T-helper 2 cell treated with Interferon-gamma antibody and Interleukin-4, amounts not matched to agents 5 μg/mL and 100 μg/mL, for 36 hours (primary cell): ENCODE measurements around the gene RNF6.
"Not testable (repeated sequence)": the region's sequence is repeated elsewhere in the genome, so short reads cannot be mapped to it uniquely, and the experiment has no call there.

Source experiments
- DNase-seq: peaks from one replicate; pipeline ENCODE4 v3.0.0; 2021; ENCODE audit warnings: low spot score
- H3K27ac Mint-ChIP-seq: one replicate; pipeline ENCODE4 v1.8.0; 2021; ENCODE audit warnings: mild to moderate bottlenecking, mixed read lengths
- H3K27me3 Mint-ChIP-seq: one replicate; pipeline ENCODE4 v1.8.0; 2021; ENCODE audit warnings: low read depth, mixed read lengths
- H3K36me3 Mint-ChIP-seq: one replicate; pipeline ENCODE4 v1.8.0; 2021; ENCODE audit warnings: low read depth, mixed read lengths
- H3K4me1 Mint-ChIP-seq: one replicate; pipeline ENCODE4 v1.8.0; 2021; ENCODE audit warnings: low read depth, mixed read lengths
- H3K4me3 Mint-ChIP-seq: one replicate; pipeline ENCODE4 v1.8.0; 2022; ENCODE audit warnings: mild to moderate bottlenecking, moderate library complexity, mixed read lengths
- H3K9me3 Mint-ChIP-seq: one replicate; pipeline ENCODE4 v1.8.0; 2021; ENCODE audit warnings: mixed read lengths

RNF6 gene

GRCh38 chr13:26221721-26222519 lies at the start of gene RNF6:
Gene RNF6 (minus strand): TSS chr13:26222314. CDS start chr13:26219649, 2,665 bp downstream.
- peak within 1 kb of the TSS; percentile 99 for H3K4me3 Mint-ChIP-seq
- peak; percentile 87 for DNase-seq
- H3K27me3 Mint-ChIP-seq, result peaks cover 3% of the 10 kb centered on the region
- peaks cover 33% of the 10 kb centered on the region for H3K4me1 Mint-ChIP-seq
- peaks cover 29% of the 10 kb centered on the region for H3K36me3 Mint-ChIP-seq
- H3K27ac Mint-ChIP-seq, result peak within 1 kb of the TSS; percentile 100
- H3K9me3 Mint-ChIP-seq, result no peaks in the 10 kb centered on the region

- Mint-ChIP-seq H3K36me3 (no peaks in the 10 kb centered on the region), H3K27ac (no peak overlapping the region)
Observed at GRCh38 chr13:26270707-26271106, 48.6 kb upstream of the RNF6 start.

DNA sequence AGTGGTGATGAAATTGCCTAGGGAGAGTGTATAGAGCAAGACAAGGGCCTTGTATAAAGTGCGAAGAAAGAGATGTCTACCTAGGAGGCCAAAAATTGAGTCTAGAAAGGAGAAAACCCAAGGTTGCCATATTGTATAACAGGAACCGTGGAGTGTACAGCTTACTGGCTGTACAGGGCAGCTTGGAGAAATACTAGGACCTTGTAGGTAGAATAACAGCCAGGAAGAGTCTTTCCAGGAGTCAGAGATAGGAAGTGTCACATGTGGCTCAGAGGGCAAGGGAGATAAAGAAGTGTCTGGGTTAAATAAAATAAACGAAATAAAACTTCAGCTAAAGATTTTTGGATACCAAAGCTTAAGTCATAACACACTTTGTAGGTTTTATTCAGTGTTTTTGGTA lies 44.2 kb upstream of the RNF6 start:
- Mint-ChIP-seq H3K4me3 (no peak overlapping the region), H3K36me3 (peaks cover 1% of the 10 kb centered on the region), H3K27ac (no peak overlapping the region), H3K27me3 (no peaks in the 10 kb centered on the region), H3K4me1 (no peaks in the 10 kb centered on the region), H3K9me3 (no peaks in the 10 kb centered on the region)
- DNase-seq, result no peak

More at GRCh38 chr13:26270707-26271106, 48.6 kb upstream of the RNF6 start:
- no peak overlapping the region for H3K4me3 Mint-ChIP-seq
- no peaks in the 10 kb centered on the region for H3K27me3 Mint-ChIP-seq
- no peaks in the 10 kb centered on the region for H3K4me1 Mint-ChIP-seq
- DNase-seq, result no peak
- no peaks in the 10 kb centered on the region for H3K9me3 Mint-ChIP-seq

DNA sequence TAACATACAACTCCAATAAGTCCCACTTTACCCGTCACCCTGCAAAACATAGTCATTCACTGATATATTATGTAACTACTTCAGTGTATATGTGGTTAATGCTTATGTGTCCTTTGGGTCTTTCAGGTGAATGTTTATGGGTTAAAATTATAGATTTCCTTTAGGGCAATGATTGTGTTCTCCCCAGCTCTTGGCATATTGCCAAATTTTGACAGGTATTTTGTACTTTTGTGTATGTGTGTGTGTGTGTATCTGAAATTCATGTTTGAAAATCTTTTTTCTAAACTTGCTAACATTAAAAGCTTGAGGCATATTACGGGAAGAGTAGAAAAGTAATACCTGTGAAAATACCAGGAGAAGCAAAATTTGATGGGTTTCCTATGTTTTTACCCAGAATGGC lies 40.0 kb upstream of the RNF6 start:
- no peak overlapping the region for H3K4me3 Mint-ChIP-seq
- H3K4me1 Mint-ChIP-seq, result peaks cover 4% of the 10 kb centered on the region
- peaks cover 1% of the 10 kb centered on the region for H3K36me3 Mint-ChIP-seq
- no peaks in the 10 kb centered on the region for H3K27me3 Mint-ChIP-seq
- no peaks in the 10 kb centered on the region for H3K9me3 Mint-ChIP-seq
- no peak for DNase-seq
- H3K27ac Mint-ChIP-seq, result no peak overlapping the region

GRCh38 chr13:26259634-26260033 lies 37.5 kb upstream of the RNF6 start:
- no peak for DNase-seq
- Mint-ChIP-seq H3K36me3 (peaks cover 1% of the 10 kb centered on the region), H3K4me3 (no peak overlapping the region), H3K4me1 (peaks cover 19% of the 10 kb centered on the region), H3K9me3 (no peaks in the 10 kb centered on the region), H3K27ac (no peak overlapping the region), H3K27me3 (no peaks in the 10 kb centered on the region)

GRCh38 chr13:26257049-26257448 lies 34.9 kb upstream of the RNF6 start:
- Mint-ChIP-seq H3K4me1 (peaks cover 23% of the 10 kb centered on the region), H3K9me3 (no peaks in the 10 kb centered on the region), H3K36me3 (no peaks in the 10 kb centered on the region), H3K4me3 (no peak overlapping the region), H3K27ac (no peak overlapping the region), H3K27me3 (no peaks in the 10 kb centered on the region)
- DNase-seq, result no peak

DNA sequence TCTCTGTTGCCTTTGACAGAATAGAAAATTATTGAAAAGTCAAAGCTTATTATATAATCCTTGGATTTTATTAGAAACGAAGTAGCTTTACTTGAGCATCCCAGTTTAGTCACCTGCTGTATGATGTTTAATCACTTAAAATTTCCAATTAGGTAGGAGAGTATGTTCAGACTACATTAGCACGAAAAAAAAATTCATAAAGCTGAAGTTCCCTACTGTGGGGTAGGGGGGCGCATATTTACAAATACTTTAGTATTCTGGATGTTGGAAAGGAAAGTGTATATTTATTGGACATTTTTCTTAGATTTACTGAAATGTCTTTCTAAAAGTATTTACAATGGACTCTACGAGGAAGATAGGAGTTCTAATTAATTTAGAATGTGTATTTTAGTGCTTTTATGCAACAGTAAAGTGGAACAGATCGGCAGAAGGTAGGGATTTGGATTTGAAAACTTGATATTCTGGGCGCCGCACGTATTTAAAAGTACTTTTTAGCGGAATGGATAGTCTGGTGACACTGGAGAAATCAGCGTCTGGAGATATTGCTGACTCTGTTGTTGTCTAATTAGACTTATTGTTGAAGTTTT lies 33.7 kb upstream of the RNF6 start:
- H3K27me3 Mint-ChIP-seq, result no peaks in the 10 kb centered on the region
- no peak for DNase-seq
- peak overlapping the region; percentile 93 for H3K4me3 Mint-ChIP-seq
- peaks cover 23% of the 10 kb centered on the region for H3K4me1 Mint-ChIP-seq
- no peaks in the 10 kb centered on the region for H3K36me3 Mint-ChIP-seq
- no peaks in the 10 kb centered on the region for H3K9me3 Mint-ChIP-seq
- no peak overlapping the region for H3K27ac Mint-ChIP-seq

GRCh38 chr13:26255115-26255514 lies 33.0 kb upstream of the RNF6 start:
- peak overlapping the region; percentile 50 for H3K27ac Mint-ChIP-seq
- H3K27me3 Mint-ChIP-seq, result no peaks in the 10 kb centered on the region
- DNase-seq, result no peak
- H3K36me3 Mint-ChIP-seq, result no peaks in the 10 kb centered on the region
- H3K4me3 Mint-ChIP-seq, result peak overlapping the region; percentile 93
- no peaks in the 10 kb centered on the region for H3K9me3 Mint-ChIP-seq
- peaks cover 22% of the 10 kb centered on the region for H3K4me1 Mint-ChIP-seq

- no peaks in the 10 kb centered on the region for H3K36me3 Mint-ChIP-seq
- DNase-seq, result peak; percentile 48
- H3K4me3 Mint-ChIP-seq, result peak overlapping the region; percentile 93
- H3K4me1 Mint-ChIP-seq, result peaks cover 21% of the 10 kb centered on the region
- H3K27ac Mint-ChIP-seq, result peak overlapping the region; percentile 50
- no peaks in the 10 kb centered on the region for H3K9me3 Mint-ChIP-seq
- H3K27me3 Mint-ChIP-seq, result no peaks in the 10 kb centered on the region
Observed at GRCh38 chr13:26254583-26255111, 32.5 kb upstream of the RNF6 start.

DNA sequence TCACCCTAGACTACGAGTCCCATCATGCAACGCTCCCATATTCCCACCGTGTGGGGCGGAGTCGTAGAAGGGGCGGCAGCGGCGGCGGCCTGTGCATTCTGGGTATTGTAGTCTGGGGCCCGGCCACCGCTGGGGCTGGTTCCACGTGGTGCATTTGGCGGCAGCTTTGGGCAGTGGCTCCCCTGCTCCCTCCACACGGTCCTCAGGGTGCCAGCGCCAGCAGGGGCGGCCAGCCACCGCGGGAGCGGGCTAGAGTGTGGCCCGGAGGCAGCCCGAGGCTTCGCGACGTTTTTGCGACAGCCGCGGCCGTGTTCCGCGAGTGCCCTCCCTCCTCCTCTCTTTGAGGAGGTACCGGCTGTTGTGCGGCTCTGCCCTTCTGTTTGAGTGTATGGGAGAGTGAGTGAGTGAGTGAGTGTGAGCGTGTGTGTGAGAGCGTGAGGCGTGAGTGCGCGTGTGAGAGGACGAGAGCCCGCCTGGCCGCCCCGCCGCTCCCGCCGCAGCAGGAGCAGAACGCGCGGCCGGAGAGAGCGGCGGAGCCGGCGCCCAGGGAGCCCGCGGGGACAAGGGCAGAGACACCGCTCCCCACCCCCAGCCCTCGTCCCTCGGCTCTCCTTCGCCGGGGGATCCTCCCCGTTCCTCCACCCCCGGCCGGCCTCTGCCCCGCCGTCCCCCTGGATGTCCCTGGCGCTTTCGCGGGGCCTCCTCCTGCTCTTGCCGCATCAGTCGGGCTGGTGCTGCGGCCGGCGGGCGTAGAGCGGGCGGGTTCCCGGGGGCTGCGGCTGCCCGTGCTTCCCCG lies 31.9 kb upstream of the RNF6 start, which contains the start of gene CDK8:
CDK8 (plus strand) TSS at position 343 of the 796 bp plus-strand sequence. CDS start 513 bp downstream, outside the sequence.
- DNase-seq, result peak; percentile 87
- Mint-ChIP-seq H3K27me3 (no peaks in the 10 kb centered on the region), H3K27ac (peak within 1 kb of the TSS; percentile 92), H3K9me3 (no peaks in the 10 kb centered on the region), H3K4me3 (peak within 1 kb of the TSS; percentile 93), H3K4me1 (peaks cover 21% of the 10 kb centered on the region), H3K36me3 (no peaks in the 10 kb centered on the region)

DNA sequence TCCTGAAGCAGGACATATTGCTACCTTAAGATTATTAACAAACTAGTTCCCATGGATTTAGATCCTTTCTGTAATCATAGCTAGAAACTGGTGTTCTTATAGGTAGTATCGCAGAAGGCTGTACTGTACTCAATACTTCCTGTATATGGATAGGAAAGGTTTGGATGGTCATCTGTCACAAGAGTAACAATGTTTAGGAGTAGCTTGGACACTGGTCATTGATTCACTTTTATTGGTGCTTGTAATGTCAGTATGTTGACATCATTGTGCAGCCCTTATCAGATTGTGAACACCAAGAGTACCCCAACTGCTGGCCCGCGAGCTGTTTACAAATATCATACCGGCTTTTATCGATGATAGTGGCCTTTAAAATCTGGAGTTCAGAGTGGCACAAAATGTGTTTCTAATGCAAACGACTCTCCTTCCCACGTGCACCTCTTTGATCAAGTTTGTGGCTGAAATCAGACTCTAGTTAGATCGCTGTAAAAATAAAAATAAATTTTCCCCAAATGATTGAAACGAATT lies 31.2 kb upstream of the RNF6 start:
- Mint-ChIP-seq H3K36me3 (no peaks in the 10 kb centered on the region), H3K9me3 (no peaks in the 10 kb centered on the region), H3K27me3 (no peaks in the 10 kb centered on the region), H3K4me3 (peak overlapping the region; percentile 88), H3K27ac (peak overlapping the region; percentile 92), H3K4me1 (peaks cover 21% of the 10 kb centered on the region)
- DNase-seq, result no peak

- H3K4me3 Mint-ChIP-seq, H3K9me3 Mint-ChIP-seq, H3K36me3 Mint-ChIP-seq, H3K27me3 Mint-ChIP-seq, H3K27ac Mint-ChIP-seq, DNase-seq: not testable (repeated sequence)
- H3K4me1 Mint-ChIP-seq, result peaks cover 19% of the 10 kb centered on the region
Observed at GRCh38 chr13:26252006-26252405, 29.9 kb upstream of the RNF6 start.

GRCh38 chr13:26249551-26249950 lies 27.4 kb upstream of the RNF6 start:
- no peak overlapping the region for H3K27ac Mint-ChIP-seq
- H3K4me3 Mint-ChIP-seq, result no peak overlapping the region
- no peaks in the 10 kb centered on the region for H3K9me3 Mint-ChIP-seq
- DNase-seq, result no peak
- peaks cover 3% of the 10 kb centered on the region for H3K27me3 Mint-ChIP-seq
- no peaks in the 10 kb centered on the region for H3K36me3 Mint-ChIP-seq
- peaks cover 3% of the 10 kb centered on the region for H3K4me1 Mint-ChIP-seq
